HPDE6-E6E7 (cell line): ENCODE results near the gene TAF11.
"Not testable (repeated sequence)": the region's sequence is repeated elsewhere in the genome, so short reads cannot be mapped to it uniquely, and the experiment has no call there.

ENCODE experiments used
- DNase-seq: peaks from one replicate; pipeline ENCODE4 v3.0.0; 2011; ENCODE audit warnings: missing footprints; ENCODE audit errors: extremely low spot score

TAF11 gene

GRCh38 chr6:34887753-34888513 is at the start of gene TAF11:
Gene TAF11, minus strand, starts transcription at chr6:34888042. Its CDS starts 85 bp downstream, at chr6:34887957.
- DNase-seq: peak; percentile 84

GRCh38 chr6:34934516-34934915 is 46.7 kb upstream of the TAF11 start:
- DNase-seq: no peak

- not testable (repeated sequence) for DNase-seq
Measured at GRCh38 chr6:34932202-34932601, 44.4 kb upstream of the TAF11 start.

GRCh38 chr6:34930221-34930620 is 42.4 kb upstream of the TAF11 start:
- DNase-seq: no peak

- DNase-seq: no peak
Measured at GRCh38 chr6:34929241-34929978, 41.6 kb upstream of the TAF11 start.

- no peak for DNase-seq
Measured at GRCh38 chr6:34928695-34929094, 40.9 kb upstream of the TAF11 start.

GRCh38 chr6:34928220-34928619 is 40.4 kb upstream of the TAF11 start:
- no peak for DNase-seq

- peak; percentile 21 for DNase-seq
Measured at GRCh38 chr6:34926655-34927054, 38.8 kb upstream of the TAF11 start.

- no peak for DNase-seq
Measured at GRCh38 chr6:34924831-34925625, 37.2 kb upstream of the TAF11 start.

GRCh38 chr6:34922177-34922663 is 34.4 kb upstream of the TAF11 start:
- peak; percentile 37 for DNase-seq

- DNase-seq: no peak
Measured at GRCh38 chr6:34920097-34920496, 32.3 kb upstream of the TAF11 start.

- DNase-seq: no peak
Measured at GRCh38 chr6:34919651-34920050, 31.8 kb upstream of the TAF11 start.

GRCh38 chr6:34917626-34918285 is 29.9 kb upstream of the TAF11 start:
- DNase-seq: no peak

- no peak for DNase-seq
Measured at GRCh38 chr6:34916348-34916967, 28.6 kb upstream of the TAF11 start.

- no peak for DNase-seq
Measured at GRCh38 chr6:34914358-34914757, 26.5 kb upstream of the TAF11 start.

GRCh38 chr6:34912715-34913464 is 25.0 kb upstream of the TAF11 start:
- DNase-seq: peak; percentile 70

GRCh38 chr6:34911822-34912221 is 24.0 kb upstream of the TAF11 start:
- DNase-seq: no peak

- DNase-seq: no peak
Measured at GRCh38 chr6:34909320-34909883, 21.6 kb upstream of the TAF11 start.

- no peak for DNase-seq
Measured at GRCh38 chr6:34908194-34908593, 20.4 kb upstream of the TAF11 start.

GRCh38 chr6:34906826-34907225 is 19.0 kb upstream of the TAF11 start:
- DNase-seq: no peak
